ENCODE data around the gene VSIG8. TPM values are rescaled to one million over a fixed set of nuclear protein-coding genes. Genes with fewer than 3 reads are reported as not detected.

The VSIG8 gene
- total and polyA plus RNA-seq, 9 of the 15 experiments (the other 6 are each of a cell fraction or from before 2014, with no cell fraction given) = not detected

DNA sequence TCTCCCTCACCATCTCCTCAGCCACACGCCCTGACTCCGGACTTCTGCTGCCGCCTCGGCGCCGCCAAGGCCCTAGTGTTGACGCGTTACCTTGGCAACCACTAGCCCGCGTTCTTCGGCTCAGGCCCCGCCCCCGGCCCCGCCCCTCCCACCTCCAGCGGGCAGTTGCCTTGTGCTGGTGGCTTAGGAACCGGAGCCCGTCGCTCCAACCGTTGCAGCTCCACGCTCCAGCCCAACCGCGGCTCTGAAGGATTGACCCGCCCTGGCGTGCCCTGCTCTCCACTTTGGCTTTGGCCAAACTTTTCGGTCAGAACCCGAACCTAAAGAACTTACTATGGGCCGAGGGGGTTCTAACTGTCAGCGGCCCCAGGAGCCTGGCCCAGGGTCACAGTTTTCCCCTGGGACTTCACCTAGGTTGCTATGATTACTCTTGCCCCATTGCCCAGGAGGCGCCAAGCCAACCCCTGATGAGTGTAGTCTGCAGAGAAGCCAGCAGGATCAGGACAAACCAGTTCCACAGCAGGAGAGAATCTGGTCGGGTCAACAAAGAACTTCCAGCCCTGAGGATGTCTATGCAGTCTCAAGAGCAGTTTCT lies 37.7 kb upstream of the VSIG8 start, which contains the start of gene CFAP45 (continued):
- TF ChIP-seq TAF1 (IDR thresholded peaks at IDR 0.05; ENCODE audit: control insufficient read depth, extremely low read depth, insufficient read depth, low read length, severe bottlenecking) = peak; percentile 43
- TF ChIP-seq, protein P1, sequence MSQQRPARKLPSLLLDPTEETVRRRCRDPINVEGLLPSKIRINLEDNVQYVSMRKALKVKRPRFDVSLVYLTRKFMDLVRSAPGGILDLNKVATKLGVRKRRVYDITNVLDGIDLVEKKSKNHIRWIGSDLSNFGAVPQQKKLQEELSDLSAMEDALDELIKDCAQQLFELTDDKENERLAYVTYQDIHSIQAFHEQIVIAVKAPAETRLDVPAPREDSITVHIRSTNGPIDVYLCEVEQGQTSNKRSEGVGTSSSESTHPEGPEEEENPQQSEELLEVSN (IDR thresholded peaks at IDR 0.05; ENCODE audit: borderline replicate concordance in 1 of 2, extremely low read depth in 1 of 2, insufficient read depth in 1 of 2, insufficient read length in 1 of 2, low read depth in 1 of 2, low read length in 1 of 2, poor library complexity in 1 of 2, severe bottlenecking in 1 of 2) = peak in 1 of 2 experiments; percentile 73
- TF ChIP-seq MYC (IDR thresholded peaks at IDR 0.05; ENCODE audit: low read depth, low read length) = 0 out of 2 replicates have a peak, but pooled peaks have one; percentile 21
- TF ChIP-seq MYC (CRISPR knock-in tag; IDR thresholded peaks at IDR 0.05; ENCODE audit: borderline replicate concordance, low read depth) = no peak
- no peak for TF ChIP-seq PREB (CRISPR knock-in tag; IDR thresholded peaks at IDR 0.05)
- peak; percentile 25; the same call in 1 of the 2 replicates for TF ChIP-seq PHF8 (IDR thresholded peaks at IDR 0.05; ENCODE audit: borderline replicate concordance, low read length)
- no peak for TF ChIP-seq ZNF584 (CRISPR knock-in tag; IDR thresholded peaks at IDR 0.05; ENCODE audit: low read depth)
- no peak for TF ChIP-seq SIN3B (IDR thresholded peaks at IDR 0.05; ENCODE audit: low read depth)
- TF ChIP-seq RFX1 (IDR thresholded peaks at IDR 0.05) = peak; percentile 97
- TF ChIP-seq POLR2G (IDR thresholded peaks at IDR 0.05; ENCODE audit: low read depth, low read length) = peak; percentile 60
- TF ChIP-seq ZNF121 (CRISPR knock-in tag; conservative IDR thresholded peaks at IDR 0.05) = no peak
- TF ChIP-seq MNT (conservative IDR thresholded peaks at IDR 0.05) = 0 out of 4 replicates have a peak, but pooled peaks of 1 of the 2 experiments have one; percentile 32
- peak; percentile 68; the same call in 1 of the 2 replicates for TF ChIP-seq MXI1 (IDR thresholded peaks at IDR 0.05; ENCODE audit: low read depth, low read length)
- peak; percentile 6; the same call in 1 of the 2 replicates for TF ChIP-seq ZFX (CRISPR knock-in tag; IDR thresholded peaks at IDR 0.05)
- TF ChIP-seq, protein P2, sequence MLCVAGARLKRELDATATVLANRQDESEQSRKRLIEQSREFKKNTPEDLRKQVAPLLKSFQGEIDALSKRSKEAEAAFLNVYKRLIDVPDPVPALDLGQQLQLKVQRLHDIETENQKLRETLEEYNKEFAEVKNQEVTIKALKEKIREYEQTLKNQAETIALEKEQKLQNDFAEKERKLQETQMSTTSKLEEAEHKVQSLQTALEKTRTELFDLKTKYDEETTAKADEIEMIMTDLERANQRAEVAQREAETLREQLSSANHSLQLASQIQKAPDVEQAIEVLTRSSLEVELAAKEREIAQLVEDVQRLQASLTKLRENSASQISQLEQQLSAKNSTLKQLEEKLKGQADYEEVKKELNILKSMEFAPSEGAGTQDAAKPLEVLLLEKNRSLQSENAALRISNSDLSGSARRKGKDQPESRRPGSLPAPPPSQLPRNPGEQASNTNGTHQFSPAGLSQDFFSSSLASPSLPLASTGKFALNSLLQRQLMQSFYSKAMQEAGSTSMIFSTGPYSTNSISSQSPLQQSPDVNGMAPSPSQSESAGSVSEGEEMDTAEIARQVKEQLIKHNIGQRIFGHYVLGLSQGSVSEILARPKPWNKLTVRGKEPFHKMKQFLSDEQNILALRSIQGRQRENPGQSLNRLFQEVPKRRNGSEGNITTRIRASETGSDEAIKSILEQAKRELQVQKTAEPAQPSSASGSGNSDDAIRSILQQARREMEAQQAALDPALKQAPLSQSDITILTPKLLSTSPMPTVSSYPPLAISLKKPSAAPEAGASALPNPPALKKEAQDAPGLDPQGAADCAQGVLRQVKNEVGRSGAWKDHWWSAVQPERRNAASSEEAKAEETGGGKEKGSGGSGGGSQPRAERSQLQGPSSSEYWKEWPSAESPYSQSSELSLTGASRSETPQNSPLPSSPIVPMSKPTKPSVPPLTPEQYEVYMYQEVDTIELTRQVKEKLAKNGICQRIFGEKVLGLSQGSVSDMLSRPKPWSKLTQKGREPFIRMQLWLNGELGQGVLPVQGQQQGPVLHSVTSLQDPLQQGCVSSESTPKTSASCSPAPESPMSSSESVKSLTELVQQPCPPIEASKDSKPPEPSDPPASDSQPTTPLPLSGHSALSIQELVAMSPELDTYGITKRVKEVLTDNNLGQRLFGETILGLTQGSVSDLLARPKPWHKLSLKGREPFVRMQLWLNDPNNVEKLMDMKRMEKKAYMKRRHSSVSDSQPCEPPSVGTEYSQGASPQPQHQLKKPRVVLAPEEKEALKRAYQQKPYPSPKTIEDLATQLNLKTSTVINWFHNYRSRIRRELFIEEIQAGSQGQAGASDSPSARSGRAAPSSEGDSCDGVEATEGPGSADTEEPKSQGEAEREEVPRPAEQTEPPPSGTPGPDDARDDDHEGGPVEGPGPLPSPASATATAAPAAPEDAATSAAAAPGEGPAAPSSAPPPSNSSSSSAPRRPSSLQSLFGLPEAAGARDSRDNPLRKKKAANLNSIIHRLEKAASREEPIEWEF (CRISPR knock-in tag; IDR thresholded peaks at IDR 0.05) = peak; percentile 13; the same call in 1 of the 2 replicates

Measured in K562 (cell line).